Measurements from ENCODE around the gene TRMT6.
A peak's percentile ranks its signal among the peaks of the same experiment; 100 is the strongest.

The TRMT6 gene

GRCh38 chr20:5945963-5946362 is 4.4 kb downstream of the TRMT6 start:
- no peak for DNase-seq

GRCh38 chr20:5938456-5939029 is 11.8 kb downstream of the TRMT6 start:
- no peak for DNase-seq

- DNase-seq, result no peak
These were observed 14.1 kb downstream of the TRMT6 start for GRCh38 chr20:5936238-5936637.

- DNase-seq, result no peak
These were observed 14.9 kb downstream of the TRMT6 start for GRCh38 chr20:5935384-5935783.

GRCh38 chr20:5933802-5934436 is 16.4 kb downstream of the TRMT6 start:
- DNase-seq, result no peak

GRCh38 chr20:5932796-5933195 is 17.5 kb downstream of the TRMT6 start:
- DNase-seq, result no peak

- no peak for DNase-seq
These were observed 18.9 kb downstream of the TRMT6 start for GRCh38 chr20:5931411-5931810.

- DNase-seq, result no peak
These were observed 21.3 kb downstream of the TRMT6 start for GRCh38 chr20:5928836-5929715.

GRCh38 chr20:5927749-5928462 is 22.4 kb downstream of the TRMT6 start:
- no peak for DNase-seq

GRCh38 chr20:5925551-5925950 is 24.8 kb downstream of the TRMT6 start:
- no peak for DNase-seq

GRCh38 chr20:5923493-5923892 is 26.8 kb downstream of the TRMT6 start:
- no peak for DNase-seq

- DNase-seq, result no peak
These were observed 29.8 kb downstream of the TRMT6 start for GRCh38 chr20:5920581-5920980.

- DNase-seq, result no peak
These were observed 30.4 kb downstream of the TRMT6 start for GRCh38 chr20:5919626-5920544.

GRCh38 chr20:5918856-5919625 is 31.3 kb downstream of the TRMT6 start:
- DNase-seq, result no peak

GRCh38 chr20:5914859-5915258 is 35.5 kb downstream of the TRMT6 start:
- DNase-seq, result no peak

- DNase-seq, result no peak
These were observed 37.2 kb downstream of the TRMT6 start for GRCh38 chr20:5913166-5913565.

- DNase-seq, result no peak
These were observed 40.1 kb downstream of the TRMT6 start for GRCh38 chr20:5910186-5910585.

- no peak for DNase-seq
These were observed 41.4 kb downstream of the TRMT6 start for GRCh38 chr20:5908981-5909380.

GRCh38 chr20:5900908-5901307 is 49.4 kb downstream of the TRMT6 start:
- DNase-seq, result no peak

GRCh38 chr20:5899444-5899843 is 50.9 kb downstream of the TRMT6 start:
- DNase-seq, result no peak

GRCh38 chr20:5895626-5896025 is 54.7 kb downstream of the TRMT6 start:
- DNase-seq, result peak; percentile 17

GRCh38 chr20:5893621-5894020 is 56.7 kb downstream of the TRMT6 start:
- no peak for DNase-seq
